Measurements from ENCODE around the gene SHCBP1L. TPM values are rescaled to one million over a fixed set of nuclear protein-coding genes. Genes with fewer than 3 reads are reported as not detected.
"Not testable (repeated sequence)": the region's sequence is repeated elsewhere in the genome, so short reads cannot be mapped to it uniquely, and the experiment has no call there.

Gene SHCBP1L
- total RNA-seq, 1 experiment from 2014 or later = not detected

- intact Hi-C loops (cut with micrococcal nuclease; ENCODE audit: unreplicated experiment) = no loop called here
Measured at GRCh38 chr1:182905321-182905720, 47.6 kb downstream of the SHCBP1L start.

DNA sequence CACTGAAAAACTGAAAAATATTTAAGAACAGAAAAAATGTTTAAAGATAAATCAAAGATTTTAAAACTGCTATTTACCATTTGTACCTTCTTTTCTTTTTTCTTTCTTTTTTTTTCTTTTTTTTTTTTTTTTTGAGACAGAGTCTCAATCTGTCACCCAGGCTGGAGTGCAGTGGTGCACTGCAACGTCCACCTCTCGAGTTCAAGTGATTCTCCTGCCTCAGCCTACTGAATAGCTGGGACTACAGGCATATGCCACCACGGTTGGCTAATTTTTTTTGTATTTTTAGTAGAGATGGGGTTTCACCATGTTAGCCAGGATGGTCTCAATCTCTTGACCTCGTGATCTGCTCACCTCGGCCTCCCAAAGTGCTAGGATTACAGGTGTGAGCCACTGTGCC lies 51.0 kb downstream of the SHCBP1L start:
- intact Hi-C loops (cut with micrococcal nuclease; ENCODE audit: unreplicated experiment); POLR2A ChIA-PET (ENCODE audit: low non-redundant PET); BruUV-seq (replicated peaks): not testable (repeated sequence)

More at GRCh38 chr1:182905321-182905720, 47.6 kb downstream of the SHCBP1L start:
- Histone ChIP-seq H3K27me3 (replicated peaks; ENCODE audit: insufficient read depth, low read depth, low read length, poor library complexity) (no peaks in the 10 kb centered on the region), H3K27ac (ENCODE audit: low read depth, low read length, poor library complexity, severe bottlenecking) (no peak overlapping the region), H3K4me3 (ENCODE audit: low read depth, low read length, poor library complexity, severe bottlenecking) (no peak overlapping the region), H3K4me1 (ENCODE audit: insufficient read depth, low read length, poor library complexity, severe bottlenecking) (no peaks in the 10 kb centered on the region), H3K36me3 (ENCODE audit: insufficient read depth, low read length, poor library complexity, severe bottlenecking) (no peaks in the 10 kb centered on the region), H3K9me3 (ENCODE audit: low read depth, low read length, poor library complexity, severe bottlenecking) (no peaks in the 10 kb centered on the region)
- BruUV-seq (replicated peaks) = no TSS peak
- CTCF ChIA-PET = no interaction called here
- POLR2A ChIA-PET (ENCODE audit: low non-redundant PET) = no interaction called here
- no peak for TF ChIP-seq CTCF (conservative IDR thresholded peaks at IDR 0.05; ENCODE audit: low read depth, low read length)
- TF ChIP-seq EZH2 (IDR thresholded peaks at IDR 0.05; ENCODE audit: borderline replicate concordance, low read depth, low read length, poor library complexity, severe bottlenecking) = no peak
- no peak for DNase-seq (ENCODE audit: low spot score)

GRCh38 chr1:182897696-182898095 lies 55.3 kb downstream of the SHCBP1L start:
- ChIA-PET POLR2A (ENCODE audit: low non-redundant PET) (no interaction called here), CTCF (no interaction called here)
- H3K27ac ChIP-seq (ENCODE audit: low read depth, low read length, poor library complexity, severe bottlenecking) = no peak overlapping the region
- no TSS peak for BruUV-seq (replicated peaks)
- no peaks in the 10 kb centered on the region for H3K27me3 ChIP-seq (replicated peaks; ENCODE audit: insufficient read depth, low read depth, low read length, poor library complexity)
- H3K9me3 ChIP-seq (ENCODE audit: low read depth, low read length, poor library complexity, severe bottlenecking) = peaks cover 3% of the 10 kb centered on the region
- no peak for TF ChIP-seq CTCF (conservative IDR thresholded peaks at IDR 0.05; ENCODE audit: low read depth, low read length)
- TF ChIP-seq EZH2 (IDR thresholded peaks at IDR 0.05; ENCODE audit: borderline replicate concordance, low read depth, low read length, poor library complexity, severe bottlenecking) = no peak
- H3K36me3 ChIP-seq (ENCODE audit: insufficient read depth, low read length, poor library complexity, severe bottlenecking) = no peaks in the 10 kb centered on the region
- no peak for DNase-seq (ENCODE audit: low spot score)
- intact Hi-C loops (cut with micrococcal nuclease; ENCODE audit: unreplicated experiment) = no loop called here
- H3K4me1 ChIP-seq (ENCODE audit: insufficient read depth, low read length, poor library complexity, severe bottlenecking) = no peaks in the 10 kb centered on the region
- no peak overlapping the region for H3K4me3 ChIP-seq (ENCODE audit: low read depth, low read length, poor library complexity, severe bottlenecking)

More for the DNA sequence above, 51.0 kb downstream of the SHCBP1L start:
- CTCF ChIA-PET; H3K27me3 ChIP-seq (replicated peaks; ENCODE audit: insufficient read depth, low read depth, low read length, poor library complexity); H3K4me1 ChIP-seq (ENCODE audit: insufficient read depth, low read length, poor library complexity, severe bottlenecking); H3K27ac ChIP-seq (ENCODE audit: low read depth, low read length, poor library complexity, severe bottlenecking); H3K36me3 ChIP-seq (ENCODE audit: insufficient read depth, low read length, poor library complexity, severe bottlenecking); H3K4me3 ChIP-seq (ENCODE audit: low read depth, low read length, poor library complexity, severe bottlenecking); DNase-seq (ENCODE audit: low spot score); H3K9me3 ChIP-seq (ENCODE audit: low read depth, low read length, poor library complexity, severe bottlenecking): not testable (repeated sequence)

GRCh38 chr1:182890927-182891610 lies 61.9 kb downstream of the SHCBP1L start:
- ChIA-PET POLR2A (ENCODE audit: low non-redundant PET) (no interaction called here), CTCF (no interaction called here)
- BruUV-seq (replicated peaks) = no TSS peak
- no peak for TF ChIP-seq CTCF (conservative IDR thresholded peaks at IDR 0.05; ENCODE audit: low read depth, low read length)
- no peak for TF ChIP-seq EZH2 (IDR thresholded peaks at IDR 0.05; ENCODE audit: borderline replicate concordance, low read depth, low read length, poor library complexity, severe bottlenecking)
- DNase-seq (ENCODE audit: low spot score) = no peak
- Histone ChIP-seq H3K27ac (ENCODE audit: low read depth, low read length, poor library complexity, severe bottlenecking) (no peak overlapping the region), H3K4me3 (ENCODE audit: low read depth, low read length, poor library complexity, severe bottlenecking) (no peak overlapping the region), H3K4me1 (ENCODE audit: insufficient read depth, low read length, poor library complexity, severe bottlenecking) (no peaks in the 10 kb centered on the region), H3K36me3 (ENCODE audit: insufficient read depth, low read length, poor library complexity, severe bottlenecking) (peaks cover 29% of the 10 kb centered on the region), H3K9me3 (ENCODE audit: low read depth, low read length, poor library complexity, severe bottlenecking) (peaks cover 3% of the 10 kb centered on the region), H3K27me3 (replicated peaks; ENCODE audit: insufficient read depth, low read depth, low read length, poor library complexity) (no peaks in the 10 kb centered on the region)
- intact Hi-C loops (cut with micrococcal nuclease; ENCODE audit: unreplicated experiment) = no loop called here

All from A673 (cell line).